Smooth muscle cell of the brain vasculature (primary cell): ENCODE data around the gene TENT4B.
"Not testable (repeated sequence)": the region's sequence is repeated elsewhere in the genome, so short reads cannot be mapped to it uniquely, and the experiment has no call there.

Source experiments
- DNase-seq: peaks from one replicate; pipeline ENCODE4 v3.0.0-alpha.2; 2012; ENCODE audit warnings: low read depth, low spot score

The TENT4B gene

GRCh38 chr16:50152807-50153595, at the start of gene TENT4B:
TENT4B (plus strand) TSS chr16:50153306; CDS start chr16:50153622, 316 bp downstream.
- DNase-seq: peak; percentile 61

GRCh38 chr16:50103764-50104163, 49.3 kb upstream of the TENT4B start:
- no peak for DNase-seq

- DNase-seq: no peak
Observed at GRCh38 chr16:50114357-50115129, 38.6 kb upstream of the TENT4B start.

DNA sequence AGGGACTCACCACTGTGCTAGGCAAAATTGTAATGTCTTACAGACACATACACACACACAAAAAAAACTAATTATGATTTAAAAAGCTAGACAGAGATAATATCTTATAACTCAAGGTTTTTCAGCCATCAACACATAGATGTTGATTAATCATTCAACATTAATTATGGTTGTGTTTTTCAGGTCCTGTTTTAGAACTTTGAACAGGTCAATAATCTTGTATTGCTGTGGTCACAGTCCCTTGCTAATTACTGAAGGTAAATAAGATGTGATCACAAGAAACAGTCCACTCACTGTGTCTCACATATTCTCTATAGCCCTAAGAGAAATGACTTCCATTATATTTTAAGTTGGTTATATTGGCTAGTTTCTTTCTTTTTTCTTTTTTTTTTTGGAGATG, 32.4 kb upstream of the TENT4B start:
- no peak for DNase-seq

DNA sequence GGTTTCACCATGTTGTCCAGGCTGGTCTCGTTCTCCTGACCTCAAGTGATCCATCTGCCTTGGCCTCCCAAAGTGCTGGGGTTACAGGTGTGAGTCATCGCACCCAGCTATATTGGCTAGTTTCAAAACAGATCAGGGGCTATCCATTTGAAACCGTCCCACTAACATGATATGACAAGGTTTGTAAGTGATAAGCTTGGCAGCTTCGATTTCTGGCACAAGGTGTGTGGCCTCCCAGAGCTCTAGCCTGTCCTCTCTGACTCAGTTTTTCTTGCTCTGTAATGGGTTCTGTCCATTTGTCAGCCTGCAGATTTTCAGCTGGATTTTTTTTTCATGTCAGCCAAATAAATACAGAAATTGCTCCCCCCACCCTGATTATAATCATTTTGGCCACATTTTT, 31.8 kb upstream of the TENT4B start:
- DNase-seq: no peak

DNA sequence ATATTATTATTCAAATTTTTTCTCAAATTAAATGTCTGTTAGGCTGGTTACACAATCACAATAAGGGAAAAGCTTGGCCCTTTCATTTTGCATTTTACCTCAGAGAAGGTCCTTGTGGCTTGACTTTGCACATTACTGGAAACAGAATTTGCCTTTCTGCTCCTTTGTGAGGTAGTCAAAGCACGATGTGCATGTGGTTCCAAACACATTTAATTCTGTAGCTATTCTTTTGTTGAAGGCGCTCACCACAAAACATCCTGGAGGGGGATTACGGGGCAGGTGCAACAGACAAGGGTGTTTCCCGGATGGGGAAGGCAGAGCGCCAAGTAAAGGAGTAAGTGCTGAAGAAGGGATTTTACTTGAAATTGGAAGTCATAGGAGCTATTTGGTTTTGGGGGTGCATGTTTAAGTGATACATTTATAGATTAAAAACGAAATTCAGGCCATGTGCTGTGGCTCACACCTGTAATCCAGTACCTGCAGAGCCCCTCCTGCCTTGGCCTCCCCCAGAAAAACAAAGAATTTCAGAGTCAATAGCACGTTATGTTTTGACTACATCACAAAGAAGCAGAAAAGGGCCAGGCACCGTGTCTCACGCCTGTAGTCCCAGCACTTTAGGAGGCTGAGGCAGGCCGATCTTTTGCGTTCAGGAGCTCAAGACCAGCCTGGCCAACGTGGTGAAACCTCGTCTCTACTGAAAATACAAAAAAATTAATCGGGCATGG, 31.2 kb upstream of the TENT4B start:
- DNase-seq: no peak

- DNase-seq: no peak
Observed at GRCh38 chr16:50123417-50123816, 29.7 kb upstream of the TENT4B start.

- DNase-seq: no peak
Observed at GRCh38 chr16:50124769-50125168, 28.3 kb upstream of the TENT4B start.

DNA sequence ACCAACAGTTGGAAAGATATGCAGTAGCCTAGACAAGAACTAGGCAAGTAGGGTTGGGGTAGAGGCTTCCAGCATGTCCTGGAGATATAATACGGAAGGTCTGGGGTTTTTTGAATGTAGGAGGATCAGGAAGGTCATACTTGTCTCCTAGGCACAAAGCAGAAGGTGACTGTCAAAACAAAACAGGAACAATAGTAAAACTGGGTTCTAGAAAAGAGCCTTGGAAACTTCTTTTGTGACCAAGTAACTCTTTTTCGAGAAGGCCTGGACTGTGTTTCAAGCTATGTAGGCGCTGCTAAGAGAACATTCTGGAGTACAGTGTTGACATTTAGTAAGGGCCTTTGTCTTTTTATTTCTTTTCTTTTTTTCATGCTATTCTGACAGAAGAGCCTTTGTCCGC, 26.9 kb upstream of the TENT4B start:
- no peak for DNase-seq

DNA sequence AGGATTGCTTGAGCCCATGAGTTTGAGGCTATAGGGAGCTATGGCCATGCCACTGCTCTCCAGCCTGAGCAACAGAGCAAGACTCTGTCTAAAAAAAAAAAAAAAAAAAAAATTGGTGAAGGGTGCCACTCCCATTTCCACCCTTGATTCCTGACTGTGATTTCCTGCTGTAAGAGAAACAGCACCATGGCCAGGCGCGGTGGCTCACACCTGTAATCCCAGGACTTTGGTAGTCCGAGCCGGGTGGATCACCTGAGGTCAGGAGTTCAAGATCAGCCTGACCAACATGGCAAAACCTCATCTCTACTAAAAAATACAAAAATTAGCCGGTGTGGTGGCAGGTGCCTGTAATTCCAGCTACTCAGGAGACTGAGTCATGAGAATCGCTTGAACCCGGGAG, 20.5 kb upstream of the TENT4B start:
- DNase-seq: not testable (repeated sequence)

- DNase-seq: no peak
Observed at GRCh38 chr16:50133214-50133613, 19.9 kb upstream of the TENT4B start.

- DNase-seq: no peak
Observed at GRCh38 chr16:50136399-50136798, 16.7 kb upstream of the TENT4B start.

DNA sequence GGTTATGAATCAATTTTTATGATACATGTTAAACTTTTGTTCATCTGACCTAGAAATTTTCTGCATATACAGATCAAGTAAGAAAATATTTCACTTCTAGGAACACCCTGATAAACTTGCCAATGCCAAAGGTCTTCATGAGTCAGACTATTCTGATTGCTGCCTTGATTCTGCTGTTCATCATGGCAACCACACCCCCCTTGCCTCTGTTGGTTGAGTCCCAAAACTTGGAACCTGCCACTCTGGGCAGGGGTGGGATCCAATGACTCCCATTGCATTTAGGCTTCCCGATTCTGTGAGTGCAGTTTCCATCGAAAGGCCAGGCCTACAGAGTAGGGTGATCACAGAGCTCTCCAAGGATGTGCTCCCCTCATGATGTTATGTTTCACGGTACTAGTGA, 15.8 kb upstream of the TENT4B start:
- no peak for DNase-seq

GRCh38 chr16:50139580-50139979, 13.5 kb upstream of the TENT4B start:
- no peak for DNase-seq

- no peak for DNase-seq
Observed at GRCh38 chr16:50144211-50144610, 8.9 kb upstream of the TENT4B start.

DNA sequence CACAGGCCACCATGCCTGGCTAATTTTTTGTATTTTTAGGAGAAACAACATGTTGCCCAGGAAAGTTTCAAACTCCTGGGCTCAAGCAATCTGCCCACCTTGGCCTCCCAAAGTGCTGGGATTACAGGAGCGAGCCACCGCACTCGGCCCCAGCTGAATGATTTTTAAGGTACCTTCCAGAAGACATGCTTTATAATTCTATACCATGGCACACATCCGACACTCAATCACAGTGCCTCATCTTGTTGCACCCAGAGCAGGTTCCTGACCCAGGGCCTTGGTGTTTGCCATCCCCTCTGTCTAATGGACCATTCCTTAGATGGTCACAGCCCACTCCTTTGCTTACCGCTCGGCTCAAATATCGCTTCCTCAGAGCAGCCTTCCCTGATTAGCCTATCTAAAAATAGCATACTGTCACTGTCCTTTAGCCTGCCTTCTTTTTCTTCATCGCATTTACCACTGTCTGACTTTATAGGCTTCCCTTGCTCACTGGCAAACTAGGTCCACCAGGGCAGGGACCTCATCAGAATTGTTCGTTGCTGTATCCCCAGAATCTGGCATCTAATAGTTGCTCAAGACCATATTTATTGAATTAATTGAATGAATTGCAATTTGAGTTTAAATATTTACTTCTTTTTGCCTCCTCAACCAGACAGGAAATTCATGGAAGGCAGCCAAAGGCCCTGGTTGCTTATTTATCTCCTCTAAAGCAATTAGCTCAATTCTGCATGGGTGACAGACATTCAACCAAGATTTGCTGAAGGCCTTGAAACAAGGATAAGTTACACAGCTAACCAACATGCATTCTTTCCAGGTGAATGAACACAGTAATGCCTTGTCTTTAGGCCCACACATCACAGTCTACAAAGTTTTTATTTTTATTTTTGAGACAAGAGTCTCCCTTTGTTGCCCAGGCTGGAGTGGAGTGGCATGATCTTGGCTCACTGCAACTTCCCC, 6.3 kb upstream of the TENT4B start:
- no peak for DNase-seq

GRCh38 chr16:50151322-50151721, 1.8 kb upstream of the TENT4B start:
- no peak for DNase-seq

DNA sequence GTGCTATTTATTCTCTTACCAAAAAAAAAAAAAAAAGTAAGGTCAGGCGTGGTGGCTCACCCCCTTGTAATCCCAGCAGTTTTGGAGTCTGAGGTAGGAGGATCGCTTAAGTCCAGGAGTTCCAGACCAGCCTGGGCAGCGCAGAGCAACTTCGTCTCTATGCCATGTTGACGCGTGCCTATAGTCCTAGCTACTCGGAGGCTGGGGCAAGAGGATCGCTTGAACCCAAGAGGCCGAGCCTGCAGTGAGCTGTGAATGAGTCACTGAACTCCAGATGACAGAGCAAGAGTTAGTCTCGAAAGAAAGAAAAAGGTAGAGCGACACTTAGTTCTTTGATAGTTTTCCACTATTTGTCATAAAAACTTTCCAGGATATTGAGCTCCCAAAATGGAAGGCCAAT, 1.4 kb upstream of the TENT4B start:
- no peak for DNase-seq

DNA sequence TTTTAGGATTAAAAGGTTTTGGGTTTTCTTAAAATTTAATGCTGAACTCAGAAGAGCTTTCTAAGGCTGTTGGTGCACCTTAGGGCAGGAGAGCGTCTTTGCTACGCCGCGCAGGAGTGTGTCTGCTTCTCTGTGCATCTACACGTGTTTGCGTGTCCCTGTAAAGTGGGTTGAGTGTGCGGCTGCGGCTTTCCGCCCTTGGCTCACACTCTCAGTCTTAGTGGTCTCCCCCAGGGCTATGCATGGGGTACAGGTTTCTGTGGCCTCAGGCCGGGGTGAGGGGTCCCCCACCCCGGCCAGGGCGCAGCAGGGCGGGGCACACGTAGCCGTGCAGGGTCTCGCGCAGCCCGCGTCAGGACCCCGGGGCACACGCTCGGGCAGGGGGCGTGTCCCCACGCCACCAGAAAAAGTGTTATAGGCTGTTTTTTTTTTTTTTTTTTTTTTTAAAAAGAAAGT, 727 bp upstream of the TENT4B start:
- DNase-seq: no peak

GRCh38 chr16:50153596-50154419, 702 bp downstream of the TENT4B start:
- no peak for DNase-seq
